Upper lobe of left lung (tissue), 6 donors: Measurements from ENCODE around the gene LIN37. TPM values are rescaled to one million over a fixed set of nuclear protein-coding genes. Genes with fewer than 3 reads are reported as not detected.

Source experiments
- ATAC-seq, 2 donors: fragments of 200-7000 bp; cut with Tn5 transposase; one replicate each; pipeline ENCODE4 v1.9.1; 2022; ENCODE audit warnings: mild to moderate bottlenecking in 2 of 2, moderate library complexity in 2 of 2; ENCODE audit not compliant: low FRiP score in 2 of 2
- DNase-seq, 2 donors: peaks; one replicate each; pipeline ENCODE4 v3.0.0-alpha.2; 2019 to 2020
- H3K27ac ChIP-seq, 4 donors: fragments of 200-600 bp; sonication (generic); one replicate each; pipeline ENCODE4 v1.5.1; 2016 to 2019
- H3K27me3 ChIP-seq, 4 donors: fragments of 200-600 bp; sonication (generic); one replicate each; pipeline ENCODE4 v1.5.1; 2017 to 2019
- H3K36me3 ChIP-seq, 4 donors: fragments of 200-600 bp; sonication (generic); one replicate each; pipeline ENCODE4 v1.5.1; 2016 to 2019
- H3K4me1 ChIP-seq, 4 donors: fragments of 200-600 bp; sonication (generic); one replicate each; pipeline ENCODE4 v1.5.1; 2018 to 2019
- H3K4me3 ChIP-seq, 4 donors: fragments of 200-600 bp; sonication (generic); one replicate each; pipeline ENCODE4 v1.5.1; 2017 to 2019; ENCODE audit warnings: mild to moderate bottlenecking in 2 of 4, moderate library complexity in 1 of 4
- H3K9me3 ChIP-seq, 4 donors: fragments of 200-600 bp; sonication (generic); one replicate each; pipeline ENCODE4 v1.5.1; 2018 to 2019
- EP300 ChIP-seq, 4 donors: sonication (generic); formaldehyde crosslinking; IDR thresholded peaks; one replicate each; pipeline ENCODE4 v1.5.1; 2017; ENCODE audit warnings: antibody characterized with exemption in 4 of 4, control low read depth in 2 of 4
- POLR2A ChIP-seq, 4 donors: fragments of 450-650 bp; IDR thresholded peaks; one replicate each; pipeline ENCODE4 v1.5.1; 2016 to 2017; ENCODE audit warnings: antibody characterized with exemption in 4 of 4, mild to moderate bottlenecking in 2 of 4
- POLR2AphosphoS5 ChIP-seq, 2 donors: sonication (generic); formaldehyde crosslinking; IDR thresholded peaks; one replicate each; pipeline ENCODE4 v1.5.1; 2017; ENCODE audit warnings: antibody characterized with exemption in 2 of 2
- WGBS, 2 donors: methylation state at CpG; one replicate each; pipeline ENCODE4 v1.1.5; 2017 to 2018; 5-methylcytosine and 5-hydroxymethylcytosine counted together
- total RNA-seq, 6 donors: library from RNA; depleted of rRNA in 4 of 6; stranded (reverse); fragments of >200 nt in 4 of 6; gene quantifications; one replicate each; pipeline versions ENCODE4 v1.1.0 to v1.2.1, GENCODE V29; 2016 to 2021
- TF ChIP-seq, protein P1 (sequence below), 6 experiments: fragments of 450-650 bp in 4 of 6; fragments of 200-600 bp in 2 of 6; sonication (generic) in 2 of 6; IDR thresholded peaks; one replicate each; pipeline ENCODE4 v1.5.1; 2016 to 2019; ENCODE audit warnings: antibody characterized with exemption in 6 of 6
- donor health status: DM: no; HTN: no; CAD: no; lungs with moderate emphysema.
- donor health status: DM: no; HTN: yes; CAD: no; lungs with severe emphysema.

Gene LIN37
- total RNA-seq, 6 donors from 2014 or later, result 4.0 to 16.9 (median 10.9) TPM

DNA sequence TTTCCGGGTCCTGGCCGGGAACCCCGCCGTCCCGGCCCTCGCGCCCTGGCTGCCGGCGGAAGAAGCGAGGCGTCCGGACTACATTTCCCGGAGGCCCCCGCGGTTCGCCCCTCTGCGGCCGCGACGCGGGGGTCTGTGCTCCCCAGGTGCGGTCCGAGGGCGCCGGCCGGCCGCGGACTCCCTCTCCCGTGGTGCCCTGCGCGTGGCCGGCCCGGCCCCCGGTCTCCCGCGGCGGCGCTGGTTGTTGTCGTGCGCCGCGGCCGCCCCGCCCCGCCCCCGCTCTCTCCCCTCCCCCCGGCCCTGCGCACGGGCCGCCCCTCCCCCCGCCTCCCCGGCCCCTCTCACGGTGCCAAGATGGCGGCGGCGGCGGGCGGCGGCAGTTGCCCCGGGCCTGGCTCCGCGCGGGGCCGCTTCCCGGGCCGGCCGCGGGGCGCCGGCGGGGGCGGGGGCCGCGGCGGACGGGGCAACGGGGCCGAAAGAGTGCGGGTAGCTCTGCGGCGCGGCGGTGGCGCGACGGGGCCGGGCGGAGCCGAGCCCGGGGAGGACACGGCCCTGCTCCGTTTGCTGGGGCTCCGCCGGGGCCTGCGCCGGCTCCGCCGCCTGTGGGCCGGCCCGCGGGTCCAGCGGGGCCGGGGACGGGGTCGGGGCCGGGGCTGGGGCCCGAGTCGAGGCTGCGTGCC lies 30.6 kb upstream of the LIN37 start, which contains the start of gene KMT2B:
KMT2B (plus strand) TSS at position 339 of the 680 bp plus-strand sequence; CDS start at position 355, 16 bp downstream.
- peaks cover 8 to 32% (median 26%) of the 10 kb centered on the region in 4 donors for H3K36me3 ChIP-seq
- peak within 1 kb of the TSS; percentile 88 to 97 (median 92) for H3K27ac ChIP-seq
- TF ChIP-seq POLR2A (IDR thresholded peaks at IDR 0.05) (no peak), POLR2AphosphoS5 (IDR thresholded peaks at IDR 0.05) (peak; percentile 5 to 26)
- WGBS, 2 donors, result 0% methylated on average over 25 of the region's 109 CpGs; no CpG with 5 or more reads in 1 of the 2 donors
- H3K9me3 ChIP-seq, result no peaks in the 10 kb centered on the region
- peaks cover 14 to 45% (median 28%) of the 10 kb centered on the region in 4 donors for H3K4me1 ChIP-seq
- ATAC-seq (peak in 1 of 2 donors; percentile 84), DNase-seq (no peak)
- peak within 1 kb of the TSS; percentile 64 to 99 (median 90) for H3K4me3 ChIP-seq
- H3K27me3 ChIP-seq, result no peaks in the 10 kb centered on the region

DNA sequence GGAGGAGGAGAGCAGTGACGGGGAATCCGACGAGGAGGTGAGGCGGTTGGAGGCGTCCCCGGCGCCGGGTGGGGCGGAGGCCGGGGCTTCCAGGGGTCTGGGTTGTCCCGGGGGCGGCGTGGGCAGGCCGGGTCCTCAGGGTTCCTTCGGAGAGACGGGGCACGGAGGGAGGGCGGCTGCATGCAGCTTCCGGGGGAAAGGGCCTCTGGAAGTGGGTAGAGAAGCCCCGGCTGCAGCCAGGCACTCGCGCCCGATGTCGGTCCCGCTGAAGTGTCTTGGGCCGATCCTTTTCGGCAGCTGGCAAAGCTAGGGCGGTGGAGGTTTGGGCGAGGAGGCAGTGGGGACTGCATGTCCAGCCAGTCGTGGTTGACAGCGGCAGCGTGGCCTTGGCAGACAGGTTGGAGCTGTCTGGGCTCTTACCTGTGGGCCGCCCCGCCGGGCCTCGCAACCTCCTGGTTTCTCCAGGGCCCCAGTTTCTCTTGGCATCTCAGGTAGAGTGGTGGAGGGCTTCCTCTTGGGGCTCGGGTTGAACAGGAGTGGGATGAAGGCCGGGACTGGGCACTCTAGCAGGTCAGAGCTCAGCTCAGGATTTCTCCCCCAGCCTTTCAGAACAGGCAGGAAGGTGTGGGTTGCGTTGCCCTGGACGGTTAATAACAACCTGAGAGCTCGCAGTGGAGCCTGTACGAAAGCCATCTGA lies 29.9 kb upstream of the LIN37 start:
- ATAC-seq (no peak), DNase-seq (peak; percentile 35 to 93)
- TF ChIP-seq EP300 (IDR thresholded peaks at IDR 0.05) (no peak), POLR2AphosphoS5 (IDR thresholded peaks at IDR 0.05) (no peak), POLR2A (IDR thresholded peaks at IDR 0.05) (no peak)
- TF ChIP-seq, protein P1, sequence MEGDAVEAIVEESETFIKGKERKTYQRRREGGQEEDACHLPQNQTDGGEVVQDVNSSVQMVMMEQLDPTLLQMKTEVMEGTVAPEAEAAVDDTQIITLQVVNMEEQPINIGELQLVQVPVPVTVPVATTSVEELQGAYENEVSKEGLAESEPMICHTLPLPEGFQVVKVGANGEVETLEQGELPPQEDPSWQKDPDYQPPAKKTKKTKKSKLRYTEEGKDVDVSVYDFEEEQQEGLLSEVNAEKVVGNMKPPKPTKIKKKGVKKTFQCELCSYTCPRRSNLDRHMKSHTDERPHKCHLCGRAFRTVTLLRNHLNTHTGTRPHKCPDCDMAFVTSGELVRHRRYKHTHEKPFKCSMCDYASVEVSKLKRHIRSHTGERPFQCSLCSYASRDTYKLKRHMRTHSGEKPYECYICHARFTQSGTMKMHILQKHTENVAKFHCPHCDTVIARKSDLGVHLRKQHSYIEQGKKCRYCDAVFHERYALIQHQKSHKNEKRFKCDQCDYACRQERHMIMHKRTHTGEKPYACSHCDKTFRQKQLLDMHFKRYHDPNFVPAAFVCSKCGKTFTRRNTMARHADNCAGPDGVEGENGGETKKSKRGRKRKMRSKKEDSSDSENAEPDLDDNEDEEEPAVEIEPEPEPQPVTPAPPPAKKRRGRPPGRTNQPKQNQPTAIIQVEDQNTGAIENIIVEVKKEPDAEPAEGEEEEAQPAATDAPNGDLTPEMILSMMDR (IDR thresholded peaks at IDR 0.05), result no peak
- peaks cover 14 to 39% (median 33%) of the 10 kb centered on the region in 4 donors for H3K36me3 ChIP-seq
- 1 to 2% methylated on average over 13 to 42 of the region's 42 CpGs for WGBS, 2 donors
- no peaks in the 10 kb centered on the region for H3K27me3 ChIP-seq
- H3K27ac ChIP-seq, result peak overlapping the region; percentile 88 to 97 (median 92)
- peaks cover 14 to 45% (median 28%) of the 10 kb centered on the region in 4 donors for H3K4me1 ChIP-seq
- no peaks in the 10 kb centered on the region for H3K9me3 ChIP-seq
- H3K4me3 ChIP-seq, result peak overlapping the region; percentile 64 to 99 (median 88)

DNA sequence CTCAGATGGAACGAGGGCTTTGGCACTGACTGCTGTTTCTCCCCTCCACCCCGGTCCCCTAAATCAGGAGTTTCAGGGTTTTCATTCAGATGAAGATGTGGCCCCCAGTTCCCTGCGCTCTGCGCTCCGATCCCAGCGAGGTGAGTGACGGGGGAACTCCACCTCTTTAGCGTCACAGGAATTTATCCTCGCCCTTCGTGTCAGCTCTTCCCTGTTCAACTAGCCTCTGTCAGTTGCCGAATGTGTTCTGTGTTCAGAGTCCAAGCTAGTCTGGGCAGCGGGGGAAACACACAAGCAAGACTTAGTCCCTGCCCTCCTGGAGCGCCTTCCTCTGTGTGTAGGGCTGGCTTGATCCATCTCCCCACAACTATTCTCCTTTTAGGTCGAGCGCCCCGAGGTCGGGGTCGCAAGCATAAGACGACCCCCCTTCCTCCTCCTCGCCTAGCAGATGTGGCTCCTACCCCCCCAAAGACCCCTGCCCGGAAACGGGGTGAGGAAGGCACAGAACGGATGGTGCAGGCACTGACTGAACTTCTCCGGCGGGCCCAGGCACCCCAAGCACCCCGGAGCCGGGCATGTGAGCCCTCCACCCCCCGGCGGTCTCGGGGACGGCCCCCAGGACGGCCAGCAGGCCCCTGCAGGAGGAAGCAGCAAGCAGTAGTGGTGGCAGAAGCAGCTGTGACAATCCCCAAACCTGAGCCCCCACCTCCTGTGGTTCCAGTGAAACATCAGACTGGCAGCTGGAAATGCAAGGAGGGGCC lies 28.8 kb upstream of the LIN37 start:
- peaks cover 23 to 49% (median 44%) of the 10 kb centered on the region in 4 donors for H3K36me3 ChIP-seq

DNA sequence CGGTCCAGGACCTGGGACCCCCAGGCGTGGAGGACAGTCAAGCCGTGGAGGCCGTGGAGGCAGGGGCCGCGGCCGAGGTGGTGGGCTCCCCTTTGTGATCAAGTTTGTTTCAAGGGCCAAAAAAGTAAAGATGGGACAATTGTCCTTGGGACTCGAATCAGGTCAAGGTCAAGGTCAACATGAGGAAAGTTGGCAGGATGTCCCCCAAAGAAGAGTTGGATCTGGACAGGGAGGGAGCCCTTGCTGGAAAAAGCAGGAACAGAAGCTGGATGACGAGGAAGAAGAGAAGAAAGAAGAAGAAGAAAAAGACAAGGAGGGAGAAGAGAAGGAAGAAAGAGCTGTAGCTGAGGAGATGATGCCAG lies 28.2 kb upstream of the LIN37 start:
- DNase-seq (no peak), ATAC-seq (no peak)
- Histone ChIP-seq H3K4me1 (peaks cover 14 to 43% (median 28%) of the 10 kb centered on the region in 4 donors), H3K9me3 (no peaks in the 10 kb centered on the region), H3K27me3 (no peaks in the 10 kb centered on the region), H3K27ac (no peak overlapping the region), H3K36me3 (peaks cover 29 to 55% (median 49%) of the 10 kb centered on the region in 4 donors), H3K4me3 (no peak overlapping the region)
- TF ChIP-seq, protein P1 (IDR thresholded peaks at IDR 0.05), result no peak
- 91 to 93% methylated on average over 9 of the region's 9 CpGs for WGBS, 2 donors

More for the DNA sequence above, 28.8 kb upstream of the LIN37 start:
- peak overlapping the region in 2 of 4 donors; percentile 64 to 90 for H3K4me3 ChIP-seq
- no peaks in the 10 kb centered on the region for H3K27me3 ChIP-seq
- peak in 1 of 2 donors; percentile 78 for DNase-seq
- 87 to 92% methylated on average over 27 of the region's 32 CpGs for WGBS, 2 donors
- peaks cover 14 to 45% (median 28%) of the 10 kb centered on the region in 4 donors for H3K4me1 ChIP-seq
- peak overlapping the region in 1 of 4 donors; percentile 97 for H3K27ac ChIP-seq
- TF ChIP-seq POLR2AphosphoS5 (IDR thresholded peaks at IDR 0.05) (no peak), EP300 (IDR thresholded peaks at IDR 0.05) (no peak), POLR2A (IDR thresholded peaks at IDR 0.05) (no peak)
- TF ChIP-seq, protein P1 (IDR thresholded peaks at IDR 0.05), result no peak
- no peak for ATAC-seq
- H3K9me3 ChIP-seq, result no peaks in the 10 kb centered on the region

DNA sequence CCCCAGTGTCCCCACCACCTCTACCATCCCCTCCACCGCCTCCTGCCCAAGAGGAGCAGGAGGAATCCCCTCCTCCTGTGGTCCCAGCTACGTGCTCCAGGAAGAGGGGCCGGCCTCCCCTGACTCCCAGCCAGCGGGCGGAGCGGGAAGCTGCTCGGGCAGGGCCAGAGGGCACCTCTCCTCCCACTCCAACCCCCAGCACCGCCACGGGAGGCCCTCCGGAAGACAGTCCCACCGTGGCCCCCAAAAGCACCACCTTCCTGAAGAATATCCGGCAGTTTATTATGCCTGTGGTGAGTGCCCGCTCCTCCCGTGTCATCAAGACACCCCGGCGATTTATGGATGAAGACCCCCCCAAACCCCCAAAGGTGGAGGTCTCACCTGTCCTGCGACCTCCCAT lies 27.7 kb upstream of the LIN37 start:
- H3K27ac ChIP-seq, result no peak overlapping the region
- H3K4me1 ChIP-seq, result peaks cover 11 to 38% (median 24%) of the 10 kb centered on the region in 4 donors
- TF ChIP-seq POLR2AphosphoS5 (IDR thresholded peaks at IDR 0.05) (no peak), POLR2A (IDR thresholded peaks at IDR 0.05) (no peak), EP300 (IDR thresholded peaks at IDR 0.05) (no peak)
- TF ChIP-seq, protein P1 (IDR thresholded peaks at IDR 0.05), result no peak
- DNase-seq (no peak), ATAC-seq (no peak)
- no peaks in the 10 kb centered on the region for H3K9me3 ChIP-seq
- H3K4me3 ChIP-seq, result no peak overlapping the region
- WGBS, 2 donors, result 85 to 92% methylated on average over 9 to 10 of the region's 17 CpGs
- H3K36me3 ChIP-seq, result peaks cover 34 to 60% (median 54%) of the 10 kb centered on the region in 4 donors
- H3K27me3 ChIP-seq, result no peaks in the 10 kb centered on the region
